Brain microvascular endothelial cell (primary cell): ENCODE results near the gene DAB1.

ENCODE experiments used
- DNase-seq: peaks from one replicate; pipeline ENCODE4 v3.0.0-alpha.2; 2020
- H3K27ac ChIP-seq: fragments of 250-450 bp; sonication (Bioruptor Pico); 2 replicates; pipeline ENCODE4 v1.5.1; 2020; ENCODE audit warnings: mild to moderate bottlenecking, moderate library complexity
- H3K27me3 ChIP-seq: fragments of 250-450 bp; sonication (Bioruptor Pico); replicated peaks from 2 replicates; pipeline ENCODE4 v1.5.1; 2020; ENCODE audit warnings: mild to moderate bottlenecking
- H3K36me3 ChIP-seq: fragments of 250-450 bp; sonication (Bioruptor Pico); replicated peaks from 2 replicates; pipeline ENCODE4 v1.5.1; 2020; ENCODE audit warnings: mild to moderate bottlenecking
- H3K4me3 ChIP-seq: 2 replicates; pipeline ENCODE4 v1.5.1; 2011; ENCODE audit warnings: low read depth, mild to moderate bottlenecking, control low read depth, low read length, moderate library complexity
- in situ Hi-C: cut with HindIII; loops from 2 replicates; pipeline ENCODE4 v1.10.0; 2017; ENCODE audit warnings: low sequenced_read_pairs, low pct_ligation_motif_present
- TF ChIP-seq, protein P1 (sequence below): IDR thresholded peaks from 2 replicates; pipeline ENCODE4 v1.5.1; 2011; ENCODE audit warnings: low read depth, mild to moderate bottlenecking, moderate library complexity, low read length, control low read depth, inconsistent platforms; ENCODE audit errors: missing control alignments

The DAB1 gene

DNA sequence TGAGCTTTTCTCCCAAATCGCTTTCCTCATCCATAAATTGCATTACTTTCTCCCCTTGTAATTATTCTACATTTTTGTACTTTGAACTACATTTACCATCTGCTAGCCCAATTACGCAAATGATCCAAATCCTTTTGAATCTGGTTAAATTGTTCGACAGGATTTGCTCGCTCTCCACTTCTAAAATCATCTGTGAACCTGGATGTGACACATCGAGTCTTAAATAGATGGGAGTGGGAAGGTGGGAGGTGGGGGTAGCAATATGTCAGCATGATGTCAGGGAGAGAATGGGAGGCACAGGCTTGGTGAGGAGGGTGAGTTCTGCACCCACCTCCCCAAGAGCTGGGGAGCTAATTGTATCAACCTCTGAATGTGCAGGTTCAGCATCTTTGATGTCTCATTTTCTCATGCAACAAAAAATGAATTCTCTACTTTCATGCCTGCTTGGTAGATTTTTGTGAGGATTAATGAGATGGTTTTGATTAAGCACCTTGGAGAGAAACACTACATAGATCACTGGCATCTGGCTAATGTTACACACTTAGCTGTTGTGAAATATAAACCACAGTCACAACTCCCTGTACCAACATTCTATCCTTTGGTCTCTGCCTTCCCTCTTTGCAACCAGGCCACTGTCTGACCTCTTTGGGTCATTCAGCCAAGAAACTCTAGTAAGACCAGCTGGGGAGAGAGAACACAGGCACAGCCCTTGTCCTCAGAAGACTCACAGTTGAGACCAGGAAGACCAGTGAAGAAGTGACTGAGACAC is 165.1 kb downstream of the DAB1 start:
- Histone ChIP-seq H3K36me3 (no peaks in the 10 kb centered on the region), H3K4me3 (no peak overlapping the region), H3K27me3 (no peaks in the 10 kb centered on the region), H3K27ac (no peak overlapping the region)
- TF ChIP-seq, protein P1, sequence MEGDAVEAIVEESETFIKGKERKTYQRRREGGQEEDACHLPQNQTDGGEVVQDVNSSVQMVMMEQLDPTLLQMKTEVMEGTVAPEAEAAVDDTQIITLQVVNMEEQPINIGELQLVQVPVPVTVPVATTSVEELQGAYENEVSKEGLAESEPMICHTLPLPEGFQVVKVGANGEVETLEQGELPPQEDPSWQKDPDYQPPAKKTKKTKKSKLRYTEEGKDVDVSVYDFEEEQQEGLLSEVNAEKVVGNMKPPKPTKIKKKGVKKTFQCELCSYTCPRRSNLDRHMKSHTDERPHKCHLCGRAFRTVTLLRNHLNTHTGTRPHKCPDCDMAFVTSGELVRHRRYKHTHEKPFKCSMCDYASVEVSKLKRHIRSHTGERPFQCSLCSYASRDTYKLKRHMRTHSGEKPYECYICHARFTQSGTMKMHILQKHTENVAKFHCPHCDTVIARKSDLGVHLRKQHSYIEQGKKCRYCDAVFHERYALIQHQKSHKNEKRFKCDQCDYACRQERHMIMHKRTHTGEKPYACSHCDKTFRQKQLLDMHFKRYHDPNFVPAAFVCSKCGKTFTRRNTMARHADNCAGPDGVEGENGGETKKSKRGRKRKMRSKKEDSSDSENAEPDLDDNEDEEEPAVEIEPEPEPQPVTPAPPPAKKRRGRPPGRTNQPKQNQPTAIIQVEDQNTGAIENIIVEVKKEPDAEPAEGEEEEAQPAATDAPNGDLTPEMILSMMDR = no peak
- DNase-seq = no peak
- in situ Hi-C loops = no loop called here

DNA sequence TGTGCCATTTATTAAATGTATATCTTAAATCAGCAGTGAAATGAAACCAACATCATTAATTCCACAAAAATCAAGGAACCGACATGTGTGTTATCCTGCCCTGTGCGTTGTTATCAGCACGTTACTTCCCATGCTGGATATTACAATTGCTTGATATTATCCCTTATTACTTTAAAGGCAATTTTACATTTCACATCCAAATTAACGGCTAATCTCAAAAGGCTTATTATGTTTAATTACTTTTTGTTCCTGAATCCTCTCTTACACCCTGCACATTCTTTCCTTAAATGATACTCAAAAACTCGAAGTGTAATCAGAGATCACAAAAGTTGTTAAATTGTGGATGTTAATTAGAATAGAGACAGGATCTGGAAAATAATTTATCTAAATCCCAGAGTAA is 167.9 kb downstream of the DAB1 start:
- Histone ChIP-seq H3K27me3 (no peaks in the 10 kb centered on the region), H3K36me3 (no peaks in the 10 kb centered on the region), H3K27ac (no peak overlapping the region), H3K4me3 (no peak overlapping the region)
- in situ Hi-C loops = no loop called here
- no peak for DNase-seq
- TF ChIP-seq, protein P1 = no peak

DNA sequence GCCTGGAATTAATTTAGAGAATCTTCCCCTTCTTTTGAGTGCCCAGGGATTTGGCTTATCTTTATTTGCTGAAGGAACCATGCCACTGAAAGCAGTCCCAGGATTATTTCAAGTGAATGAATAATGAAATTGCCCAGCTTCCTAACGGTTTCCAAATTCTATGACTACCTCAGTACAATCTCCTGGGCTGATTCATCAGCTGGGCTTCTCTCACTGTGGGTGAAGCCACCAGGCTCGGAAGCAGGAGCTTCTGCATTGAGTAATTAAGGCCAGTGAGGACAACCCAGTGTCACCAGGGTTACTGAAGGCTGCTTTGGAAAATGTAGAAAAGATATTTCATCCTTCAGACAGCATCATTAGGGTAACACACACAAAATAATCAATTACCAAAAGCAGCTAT is 169.8 kb downstream of the DAB1 start:
- TF ChIP-seq, protein P1 = no peak
- Histone ChIP-seq H3K27ac (no peak overlapping the region), H3K4me3 (no peak overlapping the region), H3K27me3 (no peaks in the 10 kb centered on the region), H3K36me3 (no peaks in the 10 kb centered on the region)
- in situ Hi-C loops = no loop called here
- no peak for DNase-seq

GRCh38 chr1:57252597-57253294 is 171.1 kb downstream of the DAB1 start:
- in situ Hi-C loops = no loop called here
- Histone ChIP-seq H3K4me3 (no peak overlapping the region), H3K27me3 (no peaks in the 10 kb centered on the region), H3K27ac (no peak overlapping the region), H3K36me3 (no peaks in the 10 kb centered on the region)
- no peak for DNase-seq
- TF ChIP-seq, protein P1 = no peak

DNA sequence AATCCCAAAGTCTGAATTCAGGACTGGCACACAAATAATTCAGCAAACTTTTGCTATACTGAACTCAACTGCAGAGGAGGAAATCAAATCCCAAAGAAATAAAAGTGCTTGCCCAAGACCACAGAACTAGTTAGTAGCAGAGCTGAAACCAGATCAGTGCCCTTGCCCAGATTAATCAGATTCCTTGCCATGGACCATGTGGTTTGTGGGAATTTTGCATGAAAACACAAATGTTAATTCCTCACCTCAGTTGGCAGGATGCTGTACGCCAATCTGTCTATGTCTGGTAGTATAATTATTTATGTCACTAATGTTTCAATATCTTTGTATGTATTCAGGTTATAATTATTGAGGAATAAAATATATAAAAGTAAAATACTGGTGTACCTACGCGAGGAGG is 173.8 kb downstream of the DAB1 start:
- no peak for DNase-seq
- TF ChIP-seq, protein P1 = no peak
- Histone ChIP-seq H3K4me3 (no peak overlapping the region), H3K36me3 (no peaks in the 10 kb centered on the region), H3K27ac (no peak overlapping the region), H3K27me3 (no peaks in the 10 kb centered on the region)
- in situ Hi-C loops = no loop called here
